Endothelial cell of umbilical vein (primary cell): ENCODE results near the gene CTDSPL. TPM values are rescaled to one million over a fixed set of nuclear protein-coding genes. Genes with fewer than 3 reads are reported as not detected.

Experiments used
- BruUV-seq: library from RNA; stranded (reverse); fragments of 400-500 nt; replicated peaks from 2 replicates; lab custom pipeline; 2021; lab: Mats Ljungman, UMichigan
- CTCF ChIA-PET: fragments of 300-600, 350-600 bp; sonication (Branson Sonifier 250); formaldehyde crosslinking; loops from one replicate; lab custom pipeline; 2021; ENCODE audit warnings: antibody characterized with exemption, inconsistent platforms; lab: Charles Lee
- POLR2A ChIA-PET: fragments of 300-600, 350-600 bp; sonication (Branson Sonifier 250); formaldehyde crosslinking; loops from one replicate; lab custom pipeline; 2021; ENCODE audit warnings: antibody characterized with exemption, inconsistent platforms; lab: Charles Lee
- DNase-seq: peaks from one replicate; pipeline ENCODE4 v3.0.0-alpha.2; 2011; ENCODE audit warnings: low read depth, low spot score
- FAIRE-seq: peaks from 2 replicates; lab custom pipeline; 2011; peaks lifted over from hg19 to GRCh38; lab: Jason Lieb, UNC
- H2AFZ ChIP-seq: 2 replicates; pipeline ENCODE4 v1.6.0; 2012; ENCODE audit warnings: low read depth, low read length, control low read depth, inconsistent platforms
- H3K27ac ChIP-seq: 2 replicates; pipeline ENCODE4 v1.5.1; 2011; ENCODE audit warnings: low read depth, mild to moderate bottlenecking, control low read depth, low read length, moderate library complexity; ENCODE audit not compliant: insufficient read depth
- H3K27me3 ChIP-seq, 2 experiments: 2 replicates each; pipeline versions ENCODE4 v1.6.0 to v1.6.1; 2011; ENCODE audit warnings: low read length in 2 of 2, mixed read lengths in 1 of 2; ENCODE audit not compliant: control insufficient read depth in 2 of 2, insufficient read depth in 2 of 2
- H3K36me3 ChIP-seq, 2 experiments: 2 replicates in 1 of 2; 3 replicates in 1 of 2; pipeline ENCODE4 v1.5.1; 2011; ENCODE audit warnings: low read length in 2 of 2, mild to moderate bottlenecking in 1 of 2, moderate library complexity in 1 of 2; ENCODE audit not compliant: control insufficient read depth in 2 of 2, insufficient read depth in 2 of 2; ENCODE audit errors: extremely low read depth in 1 of 2
- H3K4me1 ChIP-seq: 3 replicates; pipeline ENCODE4 v1.5.1; 2011; ENCODE audit warnings: mild to moderate bottlenecking, low read length; ENCODE audit not compliant: control insufficient read depth, insufficient read depth; ENCODE audit errors: extremely low read depth
- H3K4me2 ChIP-seq: 2 replicates; pipeline ENCODE4 v1.6.1; 2011; ENCODE audit warnings: low read length, control low read depth, mixed read lengths; ENCODE audit not compliant: insufficient read depth
- H3K4me3 ChIP-seq, 3 experiments: fragments of 200-600 bp in 1 of 3; sonication (generic), shearing (Covaris generic) in 1 of 3; replicated peaks in 1 of 3; 2 replicates each; pipeline ENCODE4 v1.5.1; 2011 to 2016; ENCODE audit warnings: control low read depth in 3 of 3, low read length in 3 of 3, mild to moderate bottlenecking in 2 of 3, inconsistent platforms in 1 of 3, low read depth in 1 of 3, moderate library complexity in 1 of 3; ENCODE audit not compliant: insufficient read depth in 1 of 3
- H3K79me2 ChIP-seq: 2 replicates; pipeline ENCODE4 v1.6.0; 2012; ENCODE audit warnings: low read length, inconsistent platforms; ENCODE audit not compliant: control insufficient read depth, insufficient read depth
- H3K9ac ChIP-seq: replicated peaks from 2 replicates; pipeline ENCODE3; 2011; ENCODE audit warnings: low read length, control low read depth; ENCODE audit not compliant: insufficient read depth; ENCODE audit errors: extremely low read depth
- H3K9me1 ChIP-seq: replicated peaks from 3 replicates; pipeline ENCODE4 v1.6.0; 2011; ENCODE audit warnings: mild to moderate bottlenecking, low read length; ENCODE audit not compliant: control insufficient read depth, insufficient read depth; ENCODE audit errors: extremely low read depth
- H3K9me3 ChIP-seq: replicated peaks from 2 replicates; pipeline ENCODE4 v1.5.1; 2012; ENCODE audit warnings: low read length, inconsistent platforms; ENCODE audit not compliant: control insufficient read depth, insufficient read depth
- H4K20me1 ChIP-seq: replicated peaks from 2 replicates; pipeline ENCODE3; 2011; ENCODE audit warnings: mild to moderate bottlenecking, low read length; ENCODE audit not compliant: control insufficient read depth, insufficient read depth; ENCODE audit errors: extremely low read depth
- CTCF ChIP-seq, 2 donors: IDR thresholded peaks; 1 replicate in 1 of 2; 2 replicates in 1 of 2; pipeline ENCODE4 v1.5.1; 2011; ENCODE audit warnings: low read length in 2 of 2, mild to moderate bottlenecking in 2 of 2, moderate library complexity in 2 of 2, control low read depth in 1 of 2, inconsistent platforms in 1 of 2, low read depth in 1 of 2; ENCODE audit not compliant: insufficient read depth in 1 of 2; ENCODE audit errors: extremely low read depth in 1 of 2
- EZH2 ChIP-seq: IDR thresholded peaks from 2 replicates; pipeline ENCODE4 v1.6.1; 2012; ENCODE audit warnings: borderline replicate concordance, low read depth, mild to moderate bottlenecking, moderate library complexity, low read length, inconsistent platforms; ENCODE audit not compliant: severe bottlenecking
- FOS ChIP-seq: IDR thresholded peaks from 2 replicates; pipeline ENCODE4 v1.6.1; 2011; ENCODE audit warnings: mild to moderate bottlenecking, low read length, moderate library complexity, borderline replicate concordance; ENCODE audit not compliant: insufficient read depth
- GATA2 ChIP-seq: IDR thresholded peaks from 2 replicates; pipeline ENCODE4 v1.7.0; 2011; ENCODE audit warnings: low read depth, mild to moderate bottlenecking, moderate library complexity, mixed read lengths, low read length; ENCODE audit not compliant: insufficient read length, insufficient read depth
- JUN ChIP-seq: IDR thresholded peaks from 2 replicates; pipeline ENCODE4 v1.6.1; 2011; ENCODE audit warnings: borderline replicate concordance, low read depth; ENCODE audit not compliant: insufficient read length, insufficient read depth
- MAX ChIP-seq: IDR thresholded peaks from 2 replicates; pipeline ENCODE4 v1.6.1; 2011; ENCODE audit not compliant: insufficient read depth, insufficient read length
- MYC ChIP-seq: IDR thresholded peaks from one replicate; pipeline ENCODE4 v1.6.1; 2011; ENCODE audit warnings: mild to moderate bottlenecking, low read depth, low read length
- POLR2A ChIP-seq: IDR thresholded peaks from 2 replicates; pipeline ENCODE4 v1.6.1; 2012; ENCODE audit warnings: low read depth, mild to moderate bottlenecking, control low read depth, low read length
- POLR2AphosphoS5 ChIP-seq: IDR thresholded peaks from 2 replicates; pipeline ENCODE4 v1.6.1; 2012; ENCODE audit warnings: low read depth, mild to moderate bottlenecking, control low read depth, low read length, moderate library complexity; ENCODE audit not compliant: insufficient read depth
- dilution Hi-C: fragments of 300-500 bp; cut with MboI; formaldehyde crosslinking; loops from one replicate; pipeline ENCODE4 v1.15.0; 2019; ENCODE audit warnings: low sequenced_read_pairs; ENCODE audit not compliant: extremely low pct_ligation_motif_present
- intact Hi-C: fragments of 100-400 bp; cut with micrococcal nuclease; formaldehyde crosslinking; loops from one replicate; pipeline ENCODE4 v1.10.0; 2022
- polyA plus RNA-seq, 4 experiments: library from polyadenylated mRNA; depleted of rRNA in 3 of 4; stranded (reverse) in 3 of 4; unstranded in 1 of 4; fragments of >200 nt; gene quantifications; 2 replicates each; pipeline versions ENCODE4 v1.2.1 to v1.2.3, GENCODE V29; 2011 to 2012; ENCODE audit warnings: missing spikeins in 1 of 4
- total RNA-seq: library from RNA; stranded (reverse); gene quantifications from 2 replicates; pipeline ENCODE4 v1.2.3, GENCODE V29; 2021

The CTDSPL gene
- total and polyA plus RNA-seq, 2 donors (not counting 3 experiments of a cell fraction or from before 2014, with no cell fraction given), result 30.1 to 43.2 TPM

GRCh38 chr3:37858742-37859141, 2.9 kb upstream of the CTDSPL start:
- Histone ChIP-seq H3K79me2 (no peaks in the 10 kb centered on the region), H3K27me3 (no peaks in the 10 kb centered on the region), H2AFZ (no peak overlapping the region), H3K36me3 (no peaks in the 10 kb centered on the region), H3K4me1 (peaks cover 14% of the 10 kb centered on the region), H3K4me3 (no peak overlapping the region), H3K27ac (no peak overlapping the region), H3K4me2 (no peak overlapping the region), H3K9ac (no peak overlapping the region), H3K9me1 (no peaks in the 10 kb centered on the region), H3K9me3 (no peaks in the 10 kb centered on the region), H4K20me1 (no peaks in the 10 kb centered on the region)
- TF ChIP-seq POLR2AphosphoS5 (no peak), CTCF (IDR thresholded peaks at IDR 0.05; ENCODE audit: extremely low read depth in 1 of 2, insufficient read depth in 1 of 2, low read depth in 1 of 2, low read length in 2 of 2) (no peak), MYC (no peak), EZH2 (no peak), FOS (no peak), JUN (no peak), MAX (no peak), GATA2 (no peak), POLR2A (no peak)
- ChIA-PET POLR2A (no interaction called here), CTCF (no interaction called here)
- BruUV-seq, result no TSS peak
- dilution Hi-C loops (no loop called here), intact Hi-C loops (loop anchor here (10.0 kb wide), 1 partner anchor 276 kb away; the partner anchor contains the start of genes ACAA1 and MYD88)
- no peak for FAIRE-seq
- DNase-seq, result no peak
